GM21367 (cell line): ENCODE data around the gene MBP.

Experiments
- ATAC-seq: cut with Tn5 transposase; IDR thresholded peaks from one replicate; pipeline ENCODE4 v1.9.1; 2021; ENCODE audit not compliant: unreplicated experiment

MBP gene

GRCh38 chr18:77132369-77133050, at the start of gene MBP:
Gene MBP, minus strand, starts transcription at chr18:77132783. Its CDS starts 27,522 bp downstream, at chr18:77105261.
- ATAC-seq = peak; percentile 47

- no peak for ATAC-seq
Measured at GRCh38 chr18:77181950-77182707, 49.5 kb upstream of the MBP start.

GRCh38 chr18:77178559-77178958, 46.0 kb upstream of the MBP start:
- ATAC-seq = no peak

GRCh38 chr18:77177009-77177408, 44.4 kb upstream of the MBP start:
- ATAC-seq = no peak

GRCh38 chr18:77173275-77174030, 40.9 kb upstream of the MBP start:
- no peak for ATAC-seq

GRCh38 chr18:77170890-77171410, 38.4 kb upstream of the MBP start:
- no peak for ATAC-seq

- ATAC-seq = no peak
Measured at GRCh38 chr18:77168811-77169311, 36.3 kb upstream of the MBP start.

GRCh38 chr18:77167251-77167650, 34.7 kb upstream of the MBP start:
- no peak for ATAC-seq

GRCh38 chr18:77166523-77166922, 33.9 kb upstream of the MBP start:
- ATAC-seq = no peak

- ATAC-seq = no peak
Measured at GRCh38 chr18:77165503-77166188, 33.1 kb upstream of the MBP start.

GRCh38 chr18:77164763-77165485, 32.3 kb upstream of the MBP start:
- no peak for ATAC-seq

GRCh38 chr18:77164026-77164425, 31.4 kb upstream of the MBP start:
- no peak for ATAC-seq

- ATAC-seq = no peak
Measured at GRCh38 chr18:77162580-77162979, 30.0 kb upstream of the MBP start.

GRCh38 chr18:77161961-77162360, 29.4 kb upstream of the MBP start:
- ATAC-seq = no peak

GRCh38 chr18:77161383-77161782, 28.8 kb upstream of the MBP start:
- ATAC-seq = no peak

GRCh38 chr18:77160515-77160914, 27.9 kb upstream of the MBP start:
- ATAC-seq = no peak

- peak; percentile 52 for ATAC-seq
Measured at GRCh38 chr18:77157312-77157711, 24.7 kb upstream of the MBP start.

GRCh38 chr18:77155031-77155430, 22.4 kb upstream of the MBP start:
- ATAC-seq = no peak

- no peak for ATAC-seq
Measured at GRCh38 chr18:77153404-77153803, 20.8 kb upstream of the MBP start.
